ENCODE results near the gene SLCO3A1. TPM values are rescaled to one million over a fixed set of nuclear protein-coding genes. Genes with fewer than 3 reads are reported as not detected.

Gene SLCO3A1
- total and polyA plus RNA-seq, 10 donors, result 7.5 to 79.5 (median 40.7) TPM

- Histone ChIP-seq H3K36me3 (peaks cover 0 to 15% (median 0%) of the 10 kb centered on the region in 6 donors), H3K4me1 (peaks cover 0 to 71% (median 25%) of the 10 kb centered on the region in 6 donors), H3K4me3 (no peak overlapping the region), H3K9me3 (no peaks in the 10 kb centered on the region), H3K27ac (no peak overlapping the region), H3K27me3 (replicated peaks in 1 of 7) (no peaks in the 10 kb centered on the region)
- 56 to 91% (median 85%) methylated on average over 4 to 5 of the region's 5 CpGs for WGBS, 5 donors
- intact Hi-C loops (cut with DNase I; ENCODE audit: low total_unique reads), result loop anchor here (5.0 kb wide), 1 partner anchor 618 kb away; no protein-coding TSS in a partner anchor
- no peak for DNase-seq
- no peak for TF ChIP-seq POLR2AphosphoS5 (IDR thresholded peaks at IDR 0.05)
- no peak for TF ChIP-seq POLR2A (IDR thresholded peaks at IDR 0.05)
- no peak for TF ChIP-seq CTCF (IDR thresholded peaks at IDR 0.05 in 8 of 11, conservative IDR thresholded peaks at IDR 0.05 in 3 of 11)
These were observed 245.4 kb downstream of the SLCO3A1 start for GRCh38 chr15:92098869-92099268.

- no peak overlapping the region for H3K4me3 ChIP-seq
- H3K36me3 ChIP-seq, result peaks cover 0 to 29% (median 0%) of the 10 kb centered on the region in 6 donors
- no peak overlapping the region for H3K27ac ChIP-seq
- intact Hi-C loops (cut with DNase I; ENCODE audit: low total_unique reads), result no loop called here
- no peaks in the 10 kb centered on the region for H3K27me3 ChIP-seq (replicated peaks in 1 of 7)
- WGBS, 5 donors, result 90 to 96% (median 93%) methylated on average over 2 of the region's 2 CpGs
- no peak for TF ChIP-seq CTCF (IDR thresholded peaks at IDR 0.05 in 8 of 11, conservative IDR thresholded peaks at IDR 0.05 in 3 of 11)
- no peak for TF ChIP-seq POLR2AphosphoS5 (IDR thresholded peaks at IDR 0.05)
- TF ChIP-seq POLR2A (IDR thresholded peaks at IDR 0.05), result no peak
- peaks cover 0 to 56% (median 20%) of the 10 kb centered on the region in 6 donors for H3K4me1 ChIP-seq
- no peaks in the 10 kb centered on the region for H3K9me3 ChIP-seq
- no peak for DNase-seq
These were observed 246.8 kb downstream of the SLCO3A1 start for GRCh38 chr15:92100301-92100700.

- Histone ChIP-seq H3K4me1 (peaks cover 0 to 52% (median 17%) of the 10 kb centered on the region in 6 donors), H3K9me3 (no peaks in the 10 kb centered on the region), H3K27me3 (replicated peaks in 1 of 7) (no peaks in the 10 kb centered on the region), H3K4me3 (no peak overlapping the region), H3K36me3 (peaks cover 0 to 33% (median 0%) of the 10 kb centered on the region in 6 donors), H3K27ac (no peak overlapping the region)
- no peak for TF ChIP-seq CTCF (IDR thresholded peaks at IDR 0.05 in 8 of 11, conservative IDR thresholded peaks at IDR 0.05 in 3 of 11)
- WGBS, 5 donors, result 85 to 93% (median 87%) methylated on average over 2 of the region's 2 CpGs
- DNase-seq, result no peak
- intact Hi-C loops (cut with DNase I; ENCODE audit: low total_unique reads), result no loop called here
These were observed 247.2 kb downstream of the SLCO3A1 start for GRCh38 chr15:92100751-92101150.

GRCh38 chr15:92101708-92102394, 248.3 kb downstream of the SLCO3A1 start:
- WGBS, 5 donors, result 59 to 69% (median 62%) methylated on average over 9 of the region's 9 CpGs
- Histone ChIP-seq H3K27ac (no peak overlapping the region), H3K27me3 (replicated peaks in 1 of 7) (no peaks in the 10 kb centered on the region), H3K4me1 (peaks cover 0 to 41% (median 11%) of the 10 kb centered on the region in 6 donors), H3K36me3 (peaks cover 0 to 33% (median 0%) of the 10 kb centered on the region in 6 donors), H3K4me3 (no peak overlapping the region), H3K9me3 (no peaks in the 10 kb centered on the region)
- no peak for DNase-seq
- intact Hi-C loops (cut with DNase I; ENCODE audit: low total_unique reads), result no loop called here
- TF ChIP-seq POLR2AphosphoS5 (IDR thresholded peaks at IDR 0.05), result no peak
- no peak for TF ChIP-seq CTCF (IDR thresholded peaks at IDR 0.05 in 8 of 11, conservative IDR thresholded peaks at IDR 0.05 in 3 of 11)
- TF ChIP-seq POLR2A (IDR thresholded peaks at IDR 0.05), result no peak
